ENCODE data around the gene CCL1. TPM values are rescaled to one million over a fixed set of nuclear protein-coding genes. Genes with fewer than 3 reads are reported as not detected.
A peak's percentile ranks its signal among the peaks of the same experiment; 100 is the strongest.

The CCL1 gene
- total and polyA plus RNA-seq, 12 donors = not detected

GRCh38 chr17:34354637-34355036, 8.4 kb downstream of the CCL1 start:
- TF ChIP-seq CTCF (IDR thresholded peaks at IDR 0.05) = no peak
- peaks cover 0 to 1% (median 0%) of the 10 kb centered on the region in 7 donors for H3K27me3 ChIP-seq
- peaks cover 0 to 16% (median 0%) of the 10 kb centered on the region in 11 donors for H3K9me3 ChIP-seq
- no peaks in the 10 kb centered on the region for H3K36me3 ChIP-seq
- H3K27ac ChIP-seq = peak overlapping the region in 1 of 10 donors; percentile 48
- H3K4me1 ChIP-seq = peaks cover 0 to 18% (median 0%) of the 10 kb centered on the region in 9 donors
- intact Hi-C loops (cut with DNase I) = loop anchor here in 3 of 10 donors (5.0 kb wide), 3 partner anchors 42 to 582 kb away; no protein-coding TSS in a partner anchor
- no peak overlapping the region for H3K4me3 ChIP-seq
- DNase-seq (no peak), ATAC-seq (no peak)

GRCh38 chr17:34352191-34352590, 10.8 kb downstream of the CCL1 start:
- Histone ChIP-seq H3K9me3 (peaks cover 0 to 16% (median 0%) of the 10 kb centered on the region in 11 donors), H3K4me1 (peaks cover 0 to 18% (median 0%) of the 10 kb centered on the region in 9 donors), H3K36me3 (no peaks in the 10 kb centered on the region), H3K27me3 (no peaks in the 10 kb centered on the region), H3K27ac (no peak overlapping the region), H3K4me3 (no peak overlapping the region)
- no peak for TF ChIP-seq CTCF (IDR thresholded peaks at IDR 0.05)
- intact Hi-C loops (cut with DNase I) = no loop called here
- no peak for DNase-seq
- ATAC-seq = no peak

GRCh38 chr17:34351096-34351495, 11.9 kb downstream of the CCL1 start:
- DNase-seq (no peak), ATAC-seq (no peak)
- no peak overlapping the region for H3K27ac ChIP-seq
- H3K27me3 ChIP-seq = no peaks in the 10 kb centered on the region
- H3K9me3 ChIP-seq = peaks cover 0 to 16% (median 0%) of the 10 kb centered on the region in 11 donors
- 95 to 96% methylated on average over 1 of the region's 1 CpG for WGBS, 2 donors
- H3K36me3 ChIP-seq = no peaks in the 10 kb centered on the region
- peaks cover 0 to 17% (median 0%) of the 10 kb centered on the region in 9 donors for H3K4me1 ChIP-seq
- TF ChIP-seq CTCF (IDR thresholded peaks at IDR 0.05) = no peak
- intact Hi-C loops (cut with DNase I) = no loop called here
- H3K4me3 ChIP-seq = no peak overlapping the region

DNA sequence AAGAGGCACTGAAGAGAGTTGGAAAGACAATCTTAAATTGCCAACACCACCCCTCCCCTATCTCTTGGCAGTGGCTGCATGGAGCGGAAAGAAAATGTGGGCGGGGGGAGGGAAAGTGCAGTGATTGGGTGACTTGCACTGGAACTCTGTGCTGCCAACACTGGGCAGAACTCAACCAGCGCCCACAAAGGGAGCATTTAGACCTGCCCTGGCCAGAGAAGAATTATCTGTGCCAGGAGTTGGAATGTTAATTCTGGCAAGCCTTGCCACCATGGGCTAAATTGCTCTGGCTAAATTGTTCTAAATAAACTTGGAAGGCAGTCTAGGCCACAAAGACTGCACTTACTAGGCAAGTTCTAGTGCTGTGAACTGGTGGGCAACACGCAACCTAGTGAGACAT, 13.3 kb downstream of the CCL1 start:
- Histone ChIP-seq H3K36me3 (no peaks in the 10 kb centered on the region), H3K27me3 (peaks cover 0 to 5% (median 0%) of the 10 kb centered on the region in 7 donors), H3K27ac (no peak overlapping the region), H3K9me3 (peaks cover 0 to 16% (median 0%) of the 10 kb centered on the region in 11 donors), H3K4me3 (no peak overlapping the region), H3K4me1 (peaks cover 0 to 4% (median 0%) of the 10 kb centered on the region in 9 donors)
- intact Hi-C loops (cut with DNase I) = no loop called here
- ATAC-seq (no peak), DNase-seq (no peak)
- TF ChIP-seq CTCF (IDR thresholded peaks at IDR 0.05) = no peak
- WGBS, 2 donors = 66 to 78% methylated on average over 4 of the region's 4 CpGs
